ENCODE data around the gene FOXA3. TPM values are rescaled to one million over a fixed set of nuclear protein-coding genes. Genes with fewer than 3 reads are reported as not detected.
A peak's percentile ranks its signal among the peaks of the same experiment; 100 is the strongest.

The FOXA3 gene
- total and polyA plus RNA-seq, 2 experiments from 2014 or later: 1.6 to 1.9 TPM

GRCh38 chr19:45918721-45919120 is 54.6 kb downstream of the FOXA3 start:
- no peak overlapping the region for H3K4me3 ChIP-seq
- no peak for TF ChIP-seq CTCF (IDR thresholded peaks at IDR 0.05; ENCODE audit: low read depth, low read length)
- no peaks in the 10 kb centered on the region for H3K36me3 ChIP-seq
- no peaks in the 10 kb centered on the region for H3K9me3 ChIP-seq (ENCODE audit: low read depth)
- DNase-seq (ENCODE audit: low read depth in 1 of 2, low spot score in 1 of 2): no peak
- H3K4me1 ChIP-seq (ENCODE audit: low read depth): no peaks in the 10 kb centered on the region
- no peak overlapping the region for H3K27ac ChIP-seq
- H3K27me3 ChIP-seq: no peaks in the 10 kb centered on the region

DNA sequence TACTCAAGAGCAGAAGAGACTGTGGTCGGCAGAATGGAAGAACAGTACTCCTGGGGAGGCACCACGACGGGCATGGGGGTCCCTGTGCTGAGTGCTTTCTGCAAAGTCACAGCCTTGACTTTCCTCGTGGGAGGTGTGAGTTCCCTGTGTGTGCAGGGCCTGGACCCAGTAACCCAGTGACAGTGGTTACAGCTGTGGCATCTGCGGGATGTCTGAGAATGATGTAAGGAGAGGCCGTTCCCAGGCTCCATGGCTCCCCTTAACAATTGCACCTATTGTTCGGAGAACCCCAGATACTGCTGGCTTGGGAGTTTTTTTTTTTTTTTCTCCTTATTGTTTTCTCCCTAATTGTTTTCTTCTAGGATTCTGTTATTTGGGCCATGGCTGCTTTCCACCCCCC is 55.6 kb downstream of the FOXA3 start:
- H3K4me1 ChIP-seq (ENCODE audit: low read depth): no peaks in the 10 kb centered on the region
- H3K9me3 ChIP-seq (ENCODE audit: low read depth): no peaks in the 10 kb centered on the region
- H3K27ac ChIP-seq: no peak overlapping the region
- no peak for DNase-seq (ENCODE audit: low read depth in 1 of 2, low spot score in 1 of 2)
- TF ChIP-seq CTCF (IDR thresholded peaks at IDR 0.05; ENCODE audit: low read depth, low read length): no peak
- H3K4me3 ChIP-seq: no peak overlapping the region
- no peaks in the 10 kb centered on the region for H3K36me3 ChIP-seq
- H3K27me3 ChIP-seq: no peaks in the 10 kb centered on the region

DNA sequence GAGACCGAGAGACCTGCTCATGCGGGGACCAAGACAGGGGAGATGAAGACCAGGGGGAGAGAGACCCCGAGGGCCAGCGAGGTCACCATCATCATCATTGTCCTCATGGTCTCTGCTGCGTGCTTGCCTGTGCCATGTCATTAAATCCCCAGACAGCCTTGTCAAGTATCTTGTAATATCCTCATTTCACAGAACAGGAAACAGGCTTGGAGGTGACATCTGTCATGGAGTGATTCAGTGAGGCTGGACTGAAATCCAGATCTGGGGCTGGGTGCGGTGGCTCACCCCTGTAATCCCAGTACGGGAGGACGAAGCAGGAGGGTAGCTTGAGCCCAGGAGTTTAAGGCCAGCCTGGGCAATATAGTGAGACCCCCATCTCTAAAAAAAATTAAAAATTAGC is 56.3 kb downstream of the FOXA3 start:
- DNase-seq (ENCODE audit: low read depth in 1 of 2, low spot score in 1 of 2): no peak
- no peak overlapping the region for H3K4me3 ChIP-seq
- TF ChIP-seq CTCF (IDR thresholded peaks at IDR 0.05; ENCODE audit: low read depth, low read length): no peak
- H3K9me3 ChIP-seq (ENCODE audit: low read depth): no peaks in the 10 kb centered on the region
- H3K4me1 ChIP-seq (ENCODE audit: low read depth): no peaks in the 10 kb centered on the region
- no peak overlapping the region for H3K27ac ChIP-seq
- H3K27me3 ChIP-seq: no peaks in the 10 kb centered on the region
- no peaks in the 10 kb centered on the region for H3K36me3 ChIP-seq

GRCh38 chr19:45922281-45922680 is 58.2 kb downstream of the FOXA3 start:
- TF ChIP-seq CTCF (IDR thresholded peaks at IDR 0.05; ENCODE audit: low read depth, low read length): peak; percentile 18
- H3K9me3 ChIP-seq (ENCODE audit: low read depth): no peaks in the 10 kb centered on the region
- no peaks in the 10 kb centered on the region for H3K4me1 ChIP-seq (ENCODE audit: low read depth)
- H3K4me3 ChIP-seq: no peak overlapping the region
- no peaks in the 10 kb centered on the region for H3K36me3 ChIP-seq
- no peak for DNase-seq (ENCODE audit: low read depth in 1 of 2, low spot score in 1 of 2)
- no peak overlapping the region for H3K27ac ChIP-seq
- no peaks in the 10 kb centered on the region for H3K27me3 ChIP-seq

Other genes with a start within 250 kb of the FOXA3 start
- gene EML2, start 224.9 kb upstream of the FOXA3 start, total RNA-seq: 24.7 and 41.0 TPM in 2 replicates
- gene EML2, start 224.9 kb upstream of the FOXA3 start, polyA plus RNA-seq: 26.2 and 39.7 TPM in 2 replicates
- gene GIPR, start 196.1 kb upstream of the FOXA3 start, total RNA-seq: 10.8 and 23.6 TPM in 2 replicates
- gene GIPR, start 196.1 kb upstream of the FOXA3 start, polyA plus RNA-seq: 12.8 and 14.9 TPM in 2 replicates
- gene SNRPD2, start 172.4 kb upstream of the FOXA3 start, total RNA-seq: 258 and 298 TPM in 2 replicates
- 696 and 731 TPM in 2 replicates for gene SNRPD2, start 172.4 kb upstream of the FOXA3 start, polyA plus RNA-seq
- 22.2 and 31.1 TPM in 2 replicates for gene QPCTL, start 171.7 kb upstream of the FOXA3 start, total RNA-seq
- gene QPCTL, start 171.7 kb upstream of the FOXA3 start, polyA plus RNA-seq: 12.3 and 14.6 TPM in 2 replicates
- gene FBXO46, start 133.4 kb upstream of the FOXA3 start, total RNA-seq: 34.8 and 48.2 TPM in 2 replicates
- 39.3 and 42.5 TPM in 2 replicates for gene FBXO46, start 133.4 kb upstream of the FOXA3 start, polyA plus RNA-seq
- 0.11 and 0.33 TPM in 2 replicates for gene MEIOSIN, start 130.9 kb upstream of the FOXA3 start, total RNA-seq
- gene MEIOSIN, start 130.9 kb upstream of the FOXA3 start, polyA plus RNA-seq: 0.07 and 0.18 TPM in 2 replicates
- gene SIX5, start 95.1 kb upstream of the FOXA3 start, total RNA-seq: 78.8 and 88.2 TPM in 2 replicates
- 40.4 and 41.1 TPM in 2 replicates for gene SIX5, start 95.1 kb upstream of the FOXA3 start, polyA plus RNA-seq
- 92.7 and 142 TPM in 2 replicates for gene DMPK, start 81.8 kb upstream of the FOXA3 start, total RNA-seq
- 94.9 and 98.7 TPM in 2 replicates for gene DMPK, start 81.8 kb upstream of the FOXA3 start, polyA plus RNA-seq
- gene DMWD, start 71.5 kb upstream of the FOXA3 start, total RNA-seq: 65.1 and 112 TPM in 2 replicates
- 138 and 163 TPM in 2 replicates for gene DMWD, start 71.5 kb upstream of the FOXA3 start, polyA plus RNA-seq
- gene RSPH6A, start 49.0 kb upstream of the FOXA3 start, total RNA-seq: 0.07 and 0.27 TPM in 2 replicates
- 0.45 TPM in 1 of 2 replicates, not detected in the other for gene RSPH6A, start 49.0 kb upstream of the FOXA3 start, polyA plus RNA-seq
- 43.2 and 78.7 TPM in 2 replicates for gene SYMPK, start 1.2 kb upstream of the FOXA3 start, total RNA-seq
- gene SYMPK, start 1.2 kb upstream of the FOXA3 start, polyA plus RNA-seq: 66.6 and 76.4 TPM in 2 replicates
- gene IRF2BP1, start 21.8 kb downstream of the FOXA3 start, total RNA-seq: 59.6 and 71.8 TPM in 2 replicates
- 14.5 and 21.7 TPM in 2 replicates for gene IRF2BP1, start 21.8 kb downstream of the FOXA3 start, polyA plus RNA-seq
- gene MYPOP, start 38.3 kb downstream of the FOXA3 start, total RNA-seq: 6.8 and 7.3 TPM in 2 replicates
- 2.0 and 2.3 TPM in 2 replicates for gene MYPOP, start 38.3 kb downstream of the FOXA3 start, polyA plus RNA-seq
- gene NANOS2, start 50.5 kb downstream of the FOXA3 start, total RNA-seq: not detected in 2 replicates
- gene NANOS2, start 50.5 kb downstream of the FOXA3 start, polyA plus RNA-seq: not detected in 2 replicates
- 0.35 and 0.71 TPM in 2 replicates for gene NOVA2, start 109.5 kb downstream of the FOXA3 start, total RNA-seq
- gene NOVA2, start 109.5 kb downstream of the FOXA3 start, polyA plus RNA-seq: 0.17 and 0.42 TPM in 2 replicates
- gene CCDC61, start 131.1 kb downstream of the FOXA3 start, total RNA-seq: 4.9 and 8.8 TPM in 2 replicates
- gene CCDC61, start 131.1 kb downstream of the FOXA3 start, polyA plus RNA-seq: 5.2 and 5.8 TPM in 2 replicates
- not detected in 2 replicates for gene PGLYRP1, start 158.7 kb downstream of the FOXA3 start, total RNA-seq
- gene PGLYRP1, start 158.7 kb downstream of the FOXA3 start, polyA plus RNA-seq: 0.20 TPM in 1 of 2 replicates, not detected in the other
- gene IGFL4, start 176.7 kb downstream of the FOXA3 start, total RNA-seq: 0.21 and 0.25 TPM in 2 replicates
- 0.26 and 0.67 TPM in 2 replicates for gene IGFL4, start 176.7 kb downstream of the FOXA3 start, polyA plus RNA-seq

All from cardiac muscle cell (in vitro differentiated cells and primary cell).